ENCODE measurements around the gene HK3.

DNA sequence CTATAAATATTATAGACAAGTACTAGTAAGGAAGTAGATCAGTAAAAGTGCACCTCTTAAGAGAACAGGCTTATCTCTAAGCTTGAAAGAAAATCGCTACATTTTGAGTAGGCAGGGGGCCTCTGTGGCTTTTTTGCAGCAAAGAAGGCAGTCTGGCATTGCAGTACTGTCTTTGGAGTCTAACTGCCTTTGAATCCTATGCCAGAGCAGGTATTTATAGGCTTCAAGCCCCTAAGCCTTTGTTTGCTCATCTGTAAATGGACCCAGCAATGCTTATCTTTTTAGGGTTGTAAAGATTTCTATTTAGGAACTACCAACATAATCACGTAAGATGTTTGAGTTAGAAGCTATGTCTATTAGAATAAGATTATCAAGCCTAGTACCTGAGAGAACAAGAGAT, 23.7 kb upstream of the HK3 start:
- TF ChIP-seq, protein P1, sequence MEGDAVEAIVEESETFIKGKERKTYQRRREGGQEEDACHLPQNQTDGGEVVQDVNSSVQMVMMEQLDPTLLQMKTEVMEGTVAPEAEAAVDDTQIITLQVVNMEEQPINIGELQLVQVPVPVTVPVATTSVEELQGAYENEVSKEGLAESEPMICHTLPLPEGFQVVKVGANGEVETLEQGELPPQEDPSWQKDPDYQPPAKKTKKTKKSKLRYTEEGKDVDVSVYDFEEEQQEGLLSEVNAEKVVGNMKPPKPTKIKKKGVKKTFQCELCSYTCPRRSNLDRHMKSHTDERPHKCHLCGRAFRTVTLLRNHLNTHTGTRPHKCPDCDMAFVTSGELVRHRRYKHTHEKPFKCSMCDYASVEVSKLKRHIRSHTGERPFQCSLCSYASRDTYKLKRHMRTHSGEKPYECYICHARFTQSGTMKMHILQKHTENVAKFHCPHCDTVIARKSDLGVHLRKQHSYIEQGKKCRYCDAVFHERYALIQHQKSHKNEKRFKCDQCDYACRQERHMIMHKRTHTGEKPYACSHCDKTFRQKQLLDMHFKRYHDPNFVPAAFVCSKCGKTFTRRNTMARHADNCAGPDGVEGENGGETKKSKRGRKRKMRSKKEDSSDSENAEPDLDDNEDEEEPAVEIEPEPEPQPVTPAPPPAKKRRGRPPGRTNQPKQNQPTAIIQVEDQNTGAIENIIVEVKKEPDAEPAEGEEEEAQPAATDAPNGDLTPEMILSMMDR (conservative IDR thresholded peaks at IDR 0.05; ENCODE audit: low read length), result no peak
- no peak for TF ChIP-seq EZH2phosphoT487 (IDR thresholded peaks at IDR 0.05; ENCODE audit: borderline replicate concordance)
